Loucy (cell line): ENCODE measurements around the gene RPS27L.
"Not testable (repeated sequence)": the region's sequence is repeated elsewhere in the genome, so short reads cannot be mapped to it uniquely, and the experiment has no call there.

Experiments
- EZH2phosphoT487 ChIP-seq: fragments of 200-600 bp; IDR thresholded peaks from 2 replicates; pipeline ENCODE4 v1.6.1; 2018; ENCODE audit warnings: antibody characterized with exemption, mild to moderate bottlenecking, moderate library complexity, borderline replicate concordance
- TF ChIP-seq, protein P1 (sequence below): fragments of 200-600 bp; sonication (generic); conservative IDR thresholded peaks from 2 replicates; pipeline ENCODE4 v1.5.1; 2014; ENCODE audit warnings: mild to moderate bottlenecking, antibody characterized with exemption, low read length

DNA sequence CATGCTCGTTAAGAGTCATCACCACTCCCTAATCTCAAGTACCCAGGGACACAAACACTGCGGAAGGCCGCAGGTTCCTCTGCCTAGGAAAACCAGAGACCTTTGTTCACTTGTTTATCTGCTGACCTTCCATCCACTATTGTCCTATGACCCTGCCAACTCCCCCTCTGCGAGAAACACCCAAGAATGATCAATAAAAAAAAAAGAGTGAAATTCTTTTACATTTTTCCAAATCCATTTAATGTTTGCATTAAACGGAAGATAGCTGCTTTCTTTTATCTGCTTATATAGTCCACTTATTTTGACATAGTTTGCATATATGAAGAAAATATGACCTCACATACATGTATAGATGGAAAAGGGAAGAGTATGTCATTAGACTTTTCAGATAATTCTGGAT, 57.7 kb downstream of the RPS27L start:
- TF ChIP-seq, protein P1, sequence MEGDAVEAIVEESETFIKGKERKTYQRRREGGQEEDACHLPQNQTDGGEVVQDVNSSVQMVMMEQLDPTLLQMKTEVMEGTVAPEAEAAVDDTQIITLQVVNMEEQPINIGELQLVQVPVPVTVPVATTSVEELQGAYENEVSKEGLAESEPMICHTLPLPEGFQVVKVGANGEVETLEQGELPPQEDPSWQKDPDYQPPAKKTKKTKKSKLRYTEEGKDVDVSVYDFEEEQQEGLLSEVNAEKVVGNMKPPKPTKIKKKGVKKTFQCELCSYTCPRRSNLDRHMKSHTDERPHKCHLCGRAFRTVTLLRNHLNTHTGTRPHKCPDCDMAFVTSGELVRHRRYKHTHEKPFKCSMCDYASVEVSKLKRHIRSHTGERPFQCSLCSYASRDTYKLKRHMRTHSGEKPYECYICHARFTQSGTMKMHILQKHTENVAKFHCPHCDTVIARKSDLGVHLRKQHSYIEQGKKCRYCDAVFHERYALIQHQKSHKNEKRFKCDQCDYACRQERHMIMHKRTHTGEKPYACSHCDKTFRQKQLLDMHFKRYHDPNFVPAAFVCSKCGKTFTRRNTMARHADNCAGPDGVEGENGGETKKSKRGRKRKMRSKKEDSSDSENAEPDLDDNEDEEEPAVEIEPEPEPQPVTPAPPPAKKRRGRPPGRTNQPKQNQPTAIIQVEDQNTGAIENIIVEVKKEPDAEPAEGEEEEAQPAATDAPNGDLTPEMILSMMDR = not testable (repeated sequence)
- TF ChIP-seq EZH2phosphoT487 = not testable (repeated sequence)
